GM06990 (cell line): Measurements from ENCODE around the gene PAX2.

Source experiments
- DNase-seq: peaks from one replicate; pipeline ENCODE4 v3.0.0-alpha.2; 2011; ENCODE audit not compliant: insufficient read length; ENCODE audit errors: extremely low read depth
- H3K27me3 ChIP-seq: replicated peaks from 2 replicates; pipeline ENCODE4 v1.6.0; 2011; ENCODE audit warnings: low read length; ENCODE audit not compliant: control insufficient read depth, insufficient read depth
- H3K36me3 ChIP-seq: 2 replicates; pipeline ENCODE4 v1.5.1; 2011; ENCODE audit warnings: low read length; ENCODE audit not compliant: control insufficient read depth, insufficient read depth
- H3K4me3 ChIP-seq: replicated peaks from 2 replicates; pipeline ENCODE4 v1.5.1; 2011; ENCODE audit warnings: low read depth, mild to moderate bottlenecking, control low read depth, low read length
- TF ChIP-seq, protein P1 (sequence below): IDR thresholded peaks from 2 replicates; pipeline ENCODE4 v1.5.1; 2011; ENCODE audit warnings: low read length, control low read depth, mild to moderate bottlenecking, inconsistent platforms; ENCODE audit not compliant: insufficient read depth, poor library complexity, severe bottlenecking

Gene PAX2

DNA sequence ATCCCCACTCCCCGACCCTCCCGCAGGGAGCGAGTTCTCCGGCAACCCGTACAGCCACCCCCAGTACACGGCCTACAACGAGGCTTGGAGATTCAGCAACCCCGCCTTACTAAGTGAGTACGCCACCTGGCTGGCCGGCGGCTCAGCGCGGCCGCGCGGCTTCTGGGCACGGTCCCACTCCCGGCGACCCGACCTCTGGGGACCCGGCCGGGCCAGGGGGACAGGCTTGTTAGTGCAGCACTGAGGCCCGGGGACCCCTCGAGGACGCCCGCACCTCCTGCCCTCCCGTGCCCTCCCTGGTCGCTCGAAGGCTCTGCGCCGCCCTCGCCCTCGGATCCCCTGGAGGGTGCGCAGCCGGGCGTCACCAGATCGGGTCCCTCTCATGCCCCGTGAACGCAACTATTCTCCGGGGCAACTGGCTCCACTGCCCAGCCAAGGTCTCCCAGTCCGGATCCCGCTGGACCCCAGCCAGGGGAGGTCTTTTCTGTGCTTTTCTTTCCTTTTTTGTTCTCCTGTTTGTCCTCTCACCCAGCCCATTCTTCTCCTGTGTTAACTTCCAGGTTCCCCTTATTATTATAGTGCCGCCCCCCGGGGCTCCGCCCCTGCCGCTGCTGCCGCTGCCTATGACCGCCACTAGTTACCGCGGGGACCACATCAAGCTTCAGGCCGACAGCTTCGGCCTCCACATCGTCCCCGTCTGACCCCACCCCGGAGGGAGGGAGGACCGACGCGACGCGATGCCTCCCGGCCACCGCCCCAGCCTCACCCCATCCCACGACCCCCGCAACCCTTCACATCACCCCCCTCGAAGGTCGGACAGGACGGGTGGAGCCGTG, 81.8 kb downstream of the PAX2 start:
- H3K27me3 ChIP-seq, result peaks cover 15% of the 10 kb centered on the region
- peak; percentile 29 for DNase-seq

DNA sequence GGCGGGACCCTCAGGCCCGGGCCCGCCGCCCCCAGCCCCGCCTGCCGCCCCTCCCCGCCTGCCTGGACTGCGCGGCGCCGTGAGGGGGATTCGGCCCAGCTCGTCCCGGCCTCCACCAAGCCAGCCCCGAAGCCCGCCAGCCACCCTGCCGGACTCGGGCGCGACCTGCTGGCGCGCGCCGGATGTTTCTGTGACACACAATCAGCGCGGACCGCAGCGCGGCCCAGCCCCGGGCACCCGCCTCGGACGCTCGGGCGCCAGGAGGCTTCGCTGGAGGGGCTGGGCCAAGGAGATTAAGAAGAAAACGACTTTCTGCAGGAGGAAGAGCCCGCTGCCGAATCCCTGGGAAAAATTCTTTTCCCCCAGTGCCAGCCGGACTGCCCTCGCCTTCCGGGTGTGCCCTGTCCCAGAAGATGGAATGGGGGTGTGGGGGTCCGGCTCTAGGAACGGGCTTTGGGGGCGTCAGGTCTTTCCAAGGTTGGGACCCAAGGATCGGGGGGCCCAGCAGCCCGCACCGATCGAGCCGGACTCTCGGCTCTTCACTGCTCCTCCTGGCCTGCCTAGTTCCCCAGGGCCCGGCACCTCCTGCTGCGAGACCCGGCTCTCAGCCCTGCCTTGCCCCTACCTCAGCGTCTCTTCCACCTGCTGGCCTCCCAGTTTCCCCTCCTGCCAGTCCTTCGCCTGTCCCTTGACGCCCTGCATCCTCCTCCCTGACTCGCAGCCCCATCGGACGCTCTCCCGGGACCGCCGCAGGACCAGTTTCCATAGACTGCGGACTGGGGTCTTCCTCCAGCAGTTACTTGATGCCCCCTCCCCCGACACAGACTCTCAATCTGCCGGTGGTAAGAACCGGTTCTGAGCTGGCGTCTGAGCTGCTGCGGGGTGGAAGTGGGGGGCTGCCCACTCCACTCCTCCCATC, 82.7 kb downstream of the PAX2 start:
- Histone ChIP-seq H3K27me3 (peaks cover 15% of the 10 kb centered on the region), H3K4me3 (peak overlapping the region; percentile 35), H3K36me3 (no peaks in the 10 kb centered on the region)
- DNase-seq, result peak; percentile 35
- TF ChIP-seq, protein P1, sequence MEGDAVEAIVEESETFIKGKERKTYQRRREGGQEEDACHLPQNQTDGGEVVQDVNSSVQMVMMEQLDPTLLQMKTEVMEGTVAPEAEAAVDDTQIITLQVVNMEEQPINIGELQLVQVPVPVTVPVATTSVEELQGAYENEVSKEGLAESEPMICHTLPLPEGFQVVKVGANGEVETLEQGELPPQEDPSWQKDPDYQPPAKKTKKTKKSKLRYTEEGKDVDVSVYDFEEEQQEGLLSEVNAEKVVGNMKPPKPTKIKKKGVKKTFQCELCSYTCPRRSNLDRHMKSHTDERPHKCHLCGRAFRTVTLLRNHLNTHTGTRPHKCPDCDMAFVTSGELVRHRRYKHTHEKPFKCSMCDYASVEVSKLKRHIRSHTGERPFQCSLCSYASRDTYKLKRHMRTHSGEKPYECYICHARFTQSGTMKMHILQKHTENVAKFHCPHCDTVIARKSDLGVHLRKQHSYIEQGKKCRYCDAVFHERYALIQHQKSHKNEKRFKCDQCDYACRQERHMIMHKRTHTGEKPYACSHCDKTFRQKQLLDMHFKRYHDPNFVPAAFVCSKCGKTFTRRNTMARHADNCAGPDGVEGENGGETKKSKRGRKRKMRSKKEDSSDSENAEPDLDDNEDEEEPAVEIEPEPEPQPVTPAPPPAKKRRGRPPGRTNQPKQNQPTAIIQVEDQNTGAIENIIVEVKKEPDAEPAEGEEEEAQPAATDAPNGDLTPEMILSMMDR, result peak; percentile 26

More for the DNA sequence above, 81.8 kb downstream of the PAX2 start:
- TF ChIP-seq, protein P1, result peak; percentile 37
- peak overlapping the region; percentile 3; the same call in 1 of the 2 replicates for H3K4me3 ChIP-seq
- no peaks in the 10 kb centered on the region for H3K36me3 ChIP-seq

DNA sequence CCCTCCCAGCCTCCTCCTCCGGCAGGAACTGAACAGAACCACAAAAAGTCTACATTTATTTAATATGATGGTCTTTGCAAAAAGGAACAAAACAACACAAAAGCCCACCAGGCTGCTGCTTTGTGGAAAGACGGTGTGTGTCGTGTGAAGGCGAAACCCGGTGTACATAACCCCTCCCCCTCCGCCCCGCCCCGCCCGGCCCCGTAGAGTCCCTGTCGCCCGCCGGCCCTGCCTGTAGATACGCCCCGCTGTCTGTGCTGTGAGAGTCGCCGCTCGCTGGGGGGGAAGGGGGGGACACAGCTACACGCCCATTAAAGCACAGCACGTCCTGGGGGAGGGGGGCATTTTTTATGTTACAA, 83.3 kb downstream of the PAX2 start:
- H3K27me3 ChIP-seq, result peaks cover 15% of the 10 kb centered on the region
- DNase-seq, result no peak
- H3K4me3 ChIP-seq, result peak overlapping the region; percentile 37
- no peaks in the 10 kb centered on the region for H3K36me3 ChIP-seq
- TF ChIP-seq, protein P1, result no peak

DNA sequence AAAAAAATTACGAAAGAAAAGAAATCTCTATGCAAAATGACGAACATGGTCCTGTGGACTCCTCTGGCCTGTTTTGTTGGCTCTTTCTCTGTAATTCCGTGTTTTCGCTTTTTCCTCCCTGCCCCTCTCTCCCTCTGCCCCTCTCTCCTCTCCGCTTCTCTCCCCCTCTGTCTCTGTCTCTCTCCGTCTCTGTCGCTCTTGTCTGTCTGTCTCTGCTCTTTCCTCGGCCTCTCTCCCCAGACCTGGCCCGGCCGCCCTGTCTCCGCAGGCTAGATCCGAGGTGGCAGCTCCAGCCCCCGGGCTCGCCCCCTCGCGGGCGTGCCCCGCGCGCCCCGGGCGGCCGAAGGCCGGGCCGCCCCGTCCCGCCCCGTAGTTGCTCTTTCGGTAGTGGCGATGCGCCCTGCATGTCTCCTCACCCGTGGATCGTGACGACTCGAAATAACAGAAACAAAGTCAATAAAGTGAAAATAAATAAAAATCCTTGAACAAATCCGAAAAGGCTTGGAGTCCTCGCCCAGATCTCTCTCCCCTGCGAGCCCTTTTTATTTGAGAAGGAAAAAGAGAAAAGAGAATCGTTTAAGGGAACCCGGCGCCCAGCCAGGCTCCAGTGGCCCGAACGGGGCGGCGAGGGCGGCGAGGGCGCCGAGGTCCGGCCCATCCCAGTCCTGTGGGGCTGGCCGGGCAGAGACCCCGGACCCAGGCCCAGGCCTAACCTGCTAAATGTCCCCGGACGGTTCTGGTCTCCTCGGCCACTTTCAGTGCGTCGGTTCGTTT, 83.9 kb downstream of the PAX2 start:
- peak overlapping the region; percentile 37 for H3K4me3 ChIP-seq
- peaks cover 15% of the 10 kb centered on the region for H3K27me3 ChIP-seq
- TF ChIP-seq, protein P1, result no peak
- H3K36me3 ChIP-seq, result no peaks in the 10 kb centered on the region
- no peak for DNase-seq

DNA sequence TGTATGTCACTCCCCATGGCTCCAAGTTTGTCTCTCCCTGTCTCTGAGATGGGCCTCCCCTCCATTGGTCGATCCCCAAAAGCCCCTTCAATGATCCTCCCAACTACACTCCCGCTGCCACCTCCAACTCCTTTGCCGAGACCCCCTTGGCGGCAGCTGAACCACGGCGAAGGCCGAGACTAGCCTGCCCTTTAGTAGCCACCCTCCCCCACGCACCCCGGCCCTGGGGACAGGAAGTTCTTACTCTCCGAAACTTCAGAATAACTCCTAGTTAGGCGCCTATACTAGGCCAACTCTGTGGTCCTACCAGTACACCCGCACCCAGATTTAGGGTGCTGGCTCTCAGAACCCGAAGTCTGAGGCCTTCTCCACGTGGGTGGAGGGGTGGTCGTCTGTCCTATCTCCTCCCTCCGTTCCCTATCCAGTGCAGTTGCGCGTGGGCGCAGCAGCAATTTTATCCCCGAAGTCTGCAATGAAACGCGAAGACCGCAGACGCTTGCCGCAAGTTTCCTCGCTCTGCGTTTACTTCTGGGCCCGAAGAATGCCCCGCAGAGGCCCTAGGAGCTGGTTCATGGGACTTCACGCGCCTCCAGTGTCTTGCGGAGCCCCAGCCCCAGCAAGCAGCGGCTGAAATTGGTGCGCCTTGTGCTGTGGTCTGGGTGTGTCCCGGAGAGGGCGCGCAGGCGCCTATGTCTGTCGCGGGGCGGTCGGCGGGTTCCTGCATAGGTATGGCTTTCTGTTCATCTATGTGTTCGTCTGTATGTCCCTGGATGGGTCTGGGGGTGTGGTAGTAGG, 84.7 kb downstream of the PAX2 start:
- peaks cover 14% of the 10 kb centered on the region for H3K27me3 ChIP-seq

More for the DNA sequence above, 84.7 kb downstream of the PAX2 start:
- Histone ChIP-seq H3K36me3 (no peaks in the 10 kb centered on the region), H3K4me3 (no peak overlapping the region)
- TF ChIP-seq, protein P1, result no peak
- no peak for DNase-seq
